Measurements from ENCODE around the gene HOXC12. TPM values are rescaled to one million over a fixed set of nuclear protein-coding genes. Genes with fewer than 3 reads are reported as not detected.

Gene HOXC12
- total and polyA plus RNA-seq, 2 donors (not counting 1 experiment from before 2014, with no cell fraction given) = not detected

GRCh38 chr12:53971129-53971528 is 16.4 kb downstream of the HOXC12 start:
- H3K9ac ChIP-seq (ENCODE audit: low read length) = no peak overlapping the region
- DNase-seq (no peak), ATAC-seq (ENCODE audit: low read depth) (no peak)
- H3K4me2 ChIP-seq (replicated peaks; ENCODE audit: low read depth, low read length, poor library complexity, severe bottlenecking) = no peak overlapping the region
- Mint-ChIP-seq H3K27me3 (peaks cover 92% of the 10 kb centered on the region), H3K9me3 (ENCODE audit: insufficient read depth) (peaks cover 2% of the 10 kb centered on the region), H3K4me3 (no peak overlapping the region), H3K4me1 (peaks cover 29% of the 10 kb centered on the region), H3K27ac (peak overlapping the region; percentile 41)
- no peak overlapping the region for H3K27ac ChIP-seq (ENCODE audit: low read length in 2 of 2)
- ChIA-PET CTCF (interaction anchor here (1.6 kb wide), 1 partner anchor 230 kb away, joined by 5 read pairs; no protein-coding TSS in a partner anchor), POLR2A (no interaction called here)
- TF ChIP-seq, protein P1, sequence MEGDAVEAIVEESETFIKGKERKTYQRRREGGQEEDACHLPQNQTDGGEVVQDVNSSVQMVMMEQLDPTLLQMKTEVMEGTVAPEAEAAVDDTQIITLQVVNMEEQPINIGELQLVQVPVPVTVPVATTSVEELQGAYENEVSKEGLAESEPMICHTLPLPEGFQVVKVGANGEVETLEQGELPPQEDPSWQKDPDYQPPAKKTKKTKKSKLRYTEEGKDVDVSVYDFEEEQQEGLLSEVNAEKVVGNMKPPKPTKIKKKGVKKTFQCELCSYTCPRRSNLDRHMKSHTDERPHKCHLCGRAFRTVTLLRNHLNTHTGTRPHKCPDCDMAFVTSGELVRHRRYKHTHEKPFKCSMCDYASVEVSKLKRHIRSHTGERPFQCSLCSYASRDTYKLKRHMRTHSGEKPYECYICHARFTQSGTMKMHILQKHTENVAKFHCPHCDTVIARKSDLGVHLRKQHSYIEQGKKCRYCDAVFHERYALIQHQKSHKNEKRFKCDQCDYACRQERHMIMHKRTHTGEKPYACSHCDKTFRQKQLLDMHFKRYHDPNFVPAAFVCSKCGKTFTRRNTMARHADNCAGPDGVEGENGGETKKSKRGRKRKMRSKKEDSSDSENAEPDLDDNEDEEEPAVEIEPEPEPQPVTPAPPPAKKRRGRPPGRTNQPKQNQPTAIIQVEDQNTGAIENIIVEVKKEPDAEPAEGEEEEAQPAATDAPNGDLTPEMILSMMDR (IDR thresholded peaks at IDR 0.05) = no peak
- no peak for TF ChIP-seq EZH2 (IDR thresholded peaks at IDR 0.05; ENCODE audit: borderline replicate concordance, insufficient read depth, low read depth, low read length, poor library complexity, severe bottlenecking)
- 100% methylated on average over 1 of the region's 3 CpGs for WGBS (ENCODE audit: insufficient coverage)
- no peak overlapping the region for H2AFZ ChIP-seq (ENCODE audit: insufficient read depth, low read depth, low read length, poor library complexity, severe bottlenecking)
- peaks cover 0 to 99% (median 88%) of the 10 kb centered on the region in 4 experiments for H3K27me3 ChIP-seq (replicated peaks in 1 of 4; ENCODE audit: control extremely low read depth in 1 of 4, control insufficient read depth in 3 of 4, insufficient read depth in 4 of 4, low read length in 3 of 4)
- peaks cover 31 to 57% of the 10 kb centered on the region in 2 donors for H3K4me1 ChIP-seq (ENCODE audit: control insufficient read depth in 2 of 2, insufficient read depth in 2 of 2, low read length in 2 of 2)
- H3K36me3 ChIP-seq (replicated peaks in 1 of 2; ENCODE audit: control extremely low read depth in 1 of 2, control insufficient read depth in 1 of 2, extremely low read depth in 1 of 2, insufficient read depth in 2 of 2, low read length in 1 of 2) = no peaks in the 10 kb centered on the region
- no peak overlapping the region for H3K4me3 ChIP-seq (ENCODE audit: control extremely low read depth in 1 of 5, extremely low read depth in 1 of 5, insufficient read depth in 1 of 5, low read depth in 2 of 5, low read length in 4 of 5)
- H3K79me2 ChIP-seq (ENCODE audit: control insufficient read depth, insufficient read depth, low read length) = no peaks in the 10 kb centered on the region
- peaks cover 0 to 74% (median 13%) of the 10 kb centered on the region in 3 donors for H3K9me3 ChIP-seq (ENCODE audit: control extremely low read depth in 1 of 3, control insufficient read depth in 2 of 3, insufficient read depth in 1 of 3, low read length in 2 of 3)
- intact Hi-C loops (cut with micrococcal nuclease) = no loop called here
- H4K20me1 ChIP-seq (ENCODE audit: control insufficient read depth, insufficient read depth, low read length, poor library complexity, severe bottlenecking) = no peaks in the 10 kb centered on the region

DNA sequence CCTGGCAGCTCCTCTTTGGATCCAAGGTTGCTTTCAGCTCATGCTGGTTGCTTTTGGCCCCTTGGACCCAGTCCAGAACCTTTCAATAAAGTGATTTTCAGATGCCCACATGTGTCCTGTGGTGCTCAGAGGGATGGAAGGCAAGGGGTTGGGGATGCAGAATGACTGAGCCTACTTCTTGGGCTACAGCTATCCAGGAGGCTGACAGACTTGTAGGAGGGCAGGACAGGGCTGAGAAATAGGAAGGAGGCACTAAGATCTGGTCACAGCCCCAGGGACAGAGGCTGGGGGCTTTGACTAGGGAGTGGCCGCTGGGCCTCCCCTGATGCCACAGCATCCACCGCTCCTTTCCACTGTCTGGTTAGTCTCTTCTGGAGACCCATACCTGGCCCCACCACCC is 17.0 kb downstream of the HOXC12 start:
- no peak overlapping the region for H3K4me3 ChIP-seq (ENCODE audit: control extremely low read depth in 1 of 5, extremely low read depth in 1 of 5, insufficient read depth in 1 of 5, low read depth in 2 of 5, low read length in 4 of 5)
- no peak overlapping the region for H3K4me2 ChIP-seq (replicated peaks; ENCODE audit: low read depth, low read length, poor library complexity, severe bottlenecking)
- H3K4me3 Mint-ChIP-seq = no peak overlapping the region
- no peaks in the 10 kb centered on the region for H3K36me3 ChIP-seq (replicated peaks in 1 of 2; ENCODE audit: control extremely low read depth in 1 of 2, control insufficient read depth in 1 of 2, extremely low read depth in 1 of 2, insufficient read depth in 2 of 2, low read length in 1 of 2)
- peaks cover 24% of the 10 kb centered on the region for H3K4me1 Mint-ChIP-seq
- H3K9me3 ChIP-seq (ENCODE audit: control extremely low read depth in 1 of 3, control insufficient read depth in 2 of 3, insufficient read depth in 1 of 3, low read length in 2 of 3) = peaks cover 0 to 74% (median 13%) of the 10 kb centered on the region in 3 donors
- H3K4me1 ChIP-seq (ENCODE audit: control insufficient read depth in 2 of 2, insufficient read depth in 2 of 2, low read length in 2 of 2) = peaks cover 25 to 56% of the 10 kb centered on the region in 2 donors
- H2AFZ ChIP-seq (ENCODE audit: insufficient read depth, low read depth, low read length, poor library complexity, severe bottlenecking) = no peak overlapping the region
- intact Hi-C loops (cut with micrococcal nuclease) = no loop called here
- TF ChIP-seq EZH2 (IDR thresholded peaks at IDR 0.05; ENCODE audit: borderline replicate concordance, insufficient read depth, low read depth, low read length, poor library complexity, severe bottlenecking) = no peak
- TF ChIP-seq, protein P1 (IDR thresholded peaks at IDR 0.05) = no peak
- no peaks in the 10 kb centered on the region for H3K79me2 ChIP-seq (ENCODE audit: control insufficient read depth, insufficient read depth, low read length)
- ATAC-seq (ENCODE audit: low read depth) (no peak), DNase-seq (no peak)
- H3K27ac Mint-ChIP-seq = no peak overlapping the region
- H3K9ac ChIP-seq (ENCODE audit: low read length) = no peak overlapping the region
- peaks cover 88% of the 10 kb centered on the region for H3K27me3 Mint-ChIP-seq
- no peak overlapping the region for H3K27ac ChIP-seq (ENCODE audit: low read length in 2 of 2)
- H4K20me1 ChIP-seq (ENCODE audit: control insufficient read depth, insufficient read depth, low read length, poor library complexity, severe bottlenecking) = no peaks in the 10 kb centered on the region
- H3K9me3 Mint-ChIP-seq (ENCODE audit: insufficient read depth) = peaks cover 2% of the 10 kb centered on the region
- ChIA-PET CTCF (interaction anchor here (1.3 to 1.6 kb wide), 2 partner anchors 44 to 229 kb away, joined by 3 to 5 read pairs; no protein-coding TSS in a partner anchor), POLR2A (no interaction called here)
- 39% methylated on average over 2 of the region's 2 CpGs for WGBS (ENCODE audit: insufficient coverage)
- H3K27me3 ChIP-seq (replicated peaks in 1 of 4; ENCODE audit: control extremely low read depth in 1 of 4, control insufficient read depth in 3 of 4, insufficient read depth in 4 of 4, low read length in 3 of 4) = peaks cover 0 to 99% (median 88%) of the 10 kb centered on the region in 4 experiments
